ENCODE measurements around the gene SIGLEC15. TPM values are rescaled to one million over a fixed set of nuclear protein-coding genes. Genes with fewer than 3 reads are reported as not detected.

SIGLEC15 gene
- total and polyA plus RNA-seq, 2 donors (not counting 1 experiment from before 2014, with no cell fraction given): 0.19 to 1.5 TPM

DNA sequence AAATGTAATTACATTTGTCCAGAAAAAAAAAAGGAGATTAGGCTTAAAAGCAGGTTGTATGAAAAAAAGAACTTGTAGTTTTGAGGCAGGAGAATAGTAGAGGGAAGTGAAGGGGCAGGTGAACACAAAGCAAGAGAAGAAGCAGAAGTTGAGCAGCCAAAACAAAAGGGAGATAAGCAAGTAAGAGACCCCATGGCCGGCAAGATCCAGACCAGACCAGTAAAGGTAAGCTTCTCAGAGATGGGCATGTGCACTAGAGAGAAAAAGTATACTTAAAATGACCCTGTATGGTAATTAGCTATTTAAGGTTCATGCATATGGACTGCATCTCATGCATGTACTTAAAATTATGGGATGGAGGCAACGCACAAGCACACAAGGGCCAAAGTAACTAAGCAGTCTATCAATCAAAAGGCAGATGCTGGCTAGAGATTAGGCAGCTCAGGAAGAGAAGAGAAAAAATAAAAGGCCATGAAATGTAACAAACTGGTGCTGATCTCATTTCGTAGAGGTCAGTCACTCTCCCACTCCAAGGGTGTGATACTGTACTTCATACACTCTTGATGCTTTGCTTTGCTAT, 9.7 kb downstream of the SIGLEC15 start:
- Histone ChIP-seq H3K79me2 (ENCODE audit: control insufficient read depth, insufficient read depth, low read length) (no peaks in the 10 kb centered on the region), H3K9me3 (ENCODE audit: control insufficient read depth, insufficient read depth, low read depth, low read length) (no peaks in the 10 kb centered on the region), H3K4me1 (ENCODE audit: control insufficient read depth, extremely low read depth, insufficient read depth, low read length) (peaks cover 10% of the 10 kb centered on the region), H3K27me3 (ENCODE audit: control insufficient read depth, insufficient read depth, low read length) (no peaks in the 10 kb centered on the region), H2AFZ (ENCODE audit: low read length) (no peak overlapping the region), H3K27ac (ENCODE audit: insufficient read depth, low read length) (no peak overlapping the region), H3K4me2 (ENCODE audit: extremely low read depth, insufficient read depth, low read length) (no peak overlapping the region), H3K36me3 (ENCODE audit: control insufficient read depth, insufficient read depth, low read length) (no peaks in the 10 kb centered on the region), H3K9ac (ENCODE audit: insufficient read depth, low read length) (no peak overlapping the region), H4K20me1 (ENCODE audit: control insufficient read depth, extremely low read depth, insufficient read depth, low read length) (no peaks in the 10 kb centered on the region), H3K4me3 (replicated peaks in 1 of 4; ENCODE audit: control extremely low read depth in 1 of 4, insufficient read depth in 1 of 4, low read depth in 3 of 4, low read length in 4 of 4) (no peak overlapping the region)
- TF ChIP-seq, protein P1, sequence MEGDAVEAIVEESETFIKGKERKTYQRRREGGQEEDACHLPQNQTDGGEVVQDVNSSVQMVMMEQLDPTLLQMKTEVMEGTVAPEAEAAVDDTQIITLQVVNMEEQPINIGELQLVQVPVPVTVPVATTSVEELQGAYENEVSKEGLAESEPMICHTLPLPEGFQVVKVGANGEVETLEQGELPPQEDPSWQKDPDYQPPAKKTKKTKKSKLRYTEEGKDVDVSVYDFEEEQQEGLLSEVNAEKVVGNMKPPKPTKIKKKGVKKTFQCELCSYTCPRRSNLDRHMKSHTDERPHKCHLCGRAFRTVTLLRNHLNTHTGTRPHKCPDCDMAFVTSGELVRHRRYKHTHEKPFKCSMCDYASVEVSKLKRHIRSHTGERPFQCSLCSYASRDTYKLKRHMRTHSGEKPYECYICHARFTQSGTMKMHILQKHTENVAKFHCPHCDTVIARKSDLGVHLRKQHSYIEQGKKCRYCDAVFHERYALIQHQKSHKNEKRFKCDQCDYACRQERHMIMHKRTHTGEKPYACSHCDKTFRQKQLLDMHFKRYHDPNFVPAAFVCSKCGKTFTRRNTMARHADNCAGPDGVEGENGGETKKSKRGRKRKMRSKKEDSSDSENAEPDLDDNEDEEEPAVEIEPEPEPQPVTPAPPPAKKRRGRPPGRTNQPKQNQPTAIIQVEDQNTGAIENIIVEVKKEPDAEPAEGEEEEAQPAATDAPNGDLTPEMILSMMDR (conservative IDR thresholded peaks at IDR 0.05 in 1 of 2, IDR thresholded peaks at IDR 0.05 in 1 of 2; ENCODE audit: low read depth in 1 of 2, low read length in 2 of 2): no peak
- TF ChIP-seq EZH2 (IDR thresholded peaks at IDR 0.05; ENCODE audit: low read length, missing control alignments): no peak
- no peak for DNase-seq (ENCODE audit: low read depth in 2 of 2)

DNA sequence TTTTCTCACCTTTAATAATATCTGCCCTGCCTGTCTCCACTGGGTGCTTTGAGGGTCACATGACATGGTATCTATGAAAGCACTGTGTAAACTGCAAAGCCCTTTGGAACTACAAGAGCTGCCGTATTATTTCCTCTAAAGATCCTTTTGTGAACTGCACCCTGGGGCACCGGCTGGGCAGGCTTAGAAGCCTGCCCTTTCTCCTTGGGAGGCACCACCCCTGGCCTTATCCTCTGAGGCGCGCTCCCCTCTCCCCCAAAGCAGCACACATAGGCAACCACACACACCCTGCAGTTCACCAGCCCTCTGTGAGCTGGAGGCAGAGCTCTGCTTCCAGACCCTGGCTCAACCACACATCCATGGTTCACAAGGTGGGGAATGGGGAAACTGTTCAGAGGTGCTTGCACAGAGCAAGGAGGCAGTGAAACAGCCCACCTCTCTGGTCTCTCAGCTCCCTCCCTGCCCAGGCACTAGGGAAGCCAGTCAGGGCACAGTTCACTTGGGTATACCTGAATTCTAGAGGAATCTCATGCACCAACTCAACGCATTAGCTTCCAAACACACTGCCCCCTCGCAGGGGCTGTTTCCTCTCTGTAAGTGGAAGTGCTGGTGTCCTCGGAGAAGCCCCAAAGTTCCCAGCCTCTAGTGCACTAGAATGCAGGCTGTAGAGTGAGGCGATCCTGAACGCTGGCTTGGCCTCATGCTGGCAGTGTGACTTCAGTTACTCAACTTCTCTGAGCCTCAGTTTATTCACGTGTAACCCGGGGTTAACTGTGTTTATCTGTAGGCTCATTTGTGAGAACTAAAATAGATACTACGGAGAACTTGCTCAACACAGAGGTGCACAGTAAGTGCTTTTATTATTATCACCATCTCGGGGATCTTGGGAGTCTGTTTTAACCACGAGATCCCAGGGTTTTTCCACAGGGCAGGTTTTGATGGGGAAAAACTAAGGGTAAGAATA, 11.0 kb downstream of the SIGLEC15 start:
- Histone ChIP-seq H3K27me3 (ENCODE audit: control insufficient read depth, insufficient read depth, low read length) (no peaks in the 10 kb centered on the region), H3K4me3 (replicated peaks in 1 of 4; ENCODE audit: control extremely low read depth in 1 of 4, insufficient read depth in 1 of 4, low read depth in 3 of 4, low read length in 4 of 4) (no peak overlapping the region), H3K9me3 (ENCODE audit: control insufficient read depth, insufficient read depth, low read depth, low read length) (no peaks in the 10 kb centered on the region), H3K9ac (ENCODE audit: insufficient read depth, low read length) (no peak overlapping the region), H3K36me3 (ENCODE audit: control insufficient read depth, insufficient read depth, low read length) (no peaks in the 10 kb centered on the region), H2AFZ (ENCODE audit: low read length) (no peak overlapping the region), H3K4me1 (ENCODE audit: control insufficient read depth, extremely low read depth, insufficient read depth, low read length) (peaks cover 10% of the 10 kb centered on the region), H3K27ac (ENCODE audit: insufficient read depth, low read length) (no peak overlapping the region), H3K4me2 (ENCODE audit: extremely low read depth, insufficient read depth, low read length) (no peak overlapping the region), H4K20me1 (ENCODE audit: control insufficient read depth, extremely low read depth, insufficient read depth, low read length) (no peaks in the 10 kb centered on the region), H3K79me2 (ENCODE audit: control insufficient read depth, insufficient read depth, low read length) (no peaks in the 10 kb centered on the region)
- no peak for TF ChIP-seq EZH2 (IDR thresholded peaks at IDR 0.05; ENCODE audit: low read length, missing control alignments)
- no peak for DNase-seq (ENCODE audit: low read depth in 2 of 2)

DNA sequence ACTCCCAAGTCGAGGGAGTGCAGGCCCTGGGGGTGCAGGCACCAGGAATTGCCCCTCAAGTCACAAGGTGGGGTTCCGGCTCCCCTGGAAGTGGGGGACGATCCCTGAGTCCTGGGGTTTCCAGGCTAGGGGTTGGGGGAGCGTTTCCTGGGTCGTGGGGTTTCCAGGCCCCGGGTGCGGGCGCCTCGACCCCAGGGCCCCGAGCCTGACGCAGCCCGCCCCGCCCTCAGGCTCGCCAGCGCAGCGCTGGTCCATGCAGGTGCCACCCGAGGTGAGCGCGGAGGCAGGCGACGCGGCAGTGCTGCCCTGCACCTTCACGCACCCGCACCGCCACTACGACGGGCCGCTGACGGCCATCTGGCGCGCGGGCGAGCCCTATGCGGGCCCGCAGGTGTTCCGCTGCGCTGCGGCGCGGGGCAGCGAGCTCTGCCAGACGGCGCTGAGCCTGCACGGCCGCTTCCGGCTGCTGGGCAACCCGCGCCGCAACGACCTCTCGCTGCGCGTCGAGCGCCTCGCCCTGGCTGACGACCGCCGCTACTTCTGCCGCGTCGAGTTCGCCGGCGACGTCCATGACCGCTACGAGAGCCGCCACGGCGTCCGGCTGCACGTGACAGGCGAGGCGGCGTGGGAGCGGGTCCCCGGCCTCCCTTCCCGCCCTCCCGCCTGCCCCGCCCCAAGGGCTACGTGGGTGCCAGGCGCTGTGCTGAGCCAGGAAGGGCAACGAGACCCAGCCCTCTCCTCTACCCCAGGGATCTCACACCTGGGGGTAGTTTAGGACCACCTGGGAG, 12.0 kb downstream of the SIGLEC15 start:
- H2AFZ ChIP-seq (ENCODE audit: low read length): peak overlapping the region; percentile 51
- H3K4me2 ChIP-seq (ENCODE audit: extremely low read depth, insufficient read depth, low read length): no peak overlapping the region
- peak; percentile 58 to 59 for DNase-seq (ENCODE audit: low read depth in 2 of 2)
- peak overlapping the region in 1 of 4 experiments; percentile 25 for H3K4me3 ChIP-seq (replicated peaks in 1 of 4; ENCODE audit: control extremely low read depth in 1 of 4, insufficient read depth in 1 of 4, low read depth in 3 of 4, low read length in 4 of 4)
- no peaks in the 10 kb centered on the region for H4K20me1 ChIP-seq (ENCODE audit: control insufficient read depth, extremely low read depth, insufficient read depth, low read length)
- peaks cover 10% of the 10 kb centered on the region for H3K4me1 ChIP-seq (ENCODE audit: control insufficient read depth, extremely low read depth, insufficient read depth, low read length)
- no peaks in the 10 kb centered on the region for H3K9me3 ChIP-seq (ENCODE audit: control insufficient read depth, insufficient read depth, low read depth, low read length)
- TF ChIP-seq, protein P1 (conservative IDR thresholded peaks at IDR 0.05 in 1 of 2, IDR thresholded peaks at IDR 0.05 in 1 of 2; ENCODE audit: low read depth in 1 of 2, low read length in 2 of 2): peak; percentile 17 to 18
- TF ChIP-seq EZH2 (IDR thresholded peaks at IDR 0.05; ENCODE audit: low read length, missing control alignments): no peak
- H3K27me3 ChIP-seq (ENCODE audit: control insufficient read depth, insufficient read depth, low read length): no peaks in the 10 kb centered on the region
- H3K79me2 ChIP-seq (ENCODE audit: control insufficient read depth, insufficient read depth, low read length): no peaks in the 10 kb centered on the region
- H3K27ac ChIP-seq (ENCODE audit: insufficient read depth, low read length): no peak overlapping the region
- no peaks in the 10 kb centered on the region for H3K36me3 ChIP-seq (ENCODE audit: control insufficient read depth, insufficient read depth, low read length)
- H3K9ac ChIP-seq (ENCODE audit: insufficient read depth, low read length): no peak overlapping the region
